Activated T-helper 1 cell treated with anti-CD3 and anti-CD28 coated beads, Interleukin-12 subunit alpha, Interleukin-12 subunit beta, Interleukin-2, Interleukin-4 antibody, amounts not matched to agents 30 ng/mL and 10 ng/mL and 1 ng/mL, durations not matched to agents 14 hours and 24 hours and 36 hours (primary cell): Measurements from ENCODE around the gene NEK10. TPM values are rescaled to one million over a fixed set of nuclear protein-coding genes. Genes with fewer than 3 reads are reported as not detected.

Source experiments
- DNase-seq: peaks from one replicate; pipeline ENCODE4 v3.0.0; 2021; ENCODE audit warnings: low spot score
- H3K27ac Mint-ChIP-seq: one replicate; pipeline ENCODE4 v1.8.0; 2021; ENCODE audit warnings: mild to moderate bottlenecking, mixed read lengths
- H3K27me3 Mint-ChIP-seq: one replicate; pipeline ENCODE4 v1.8.0; 2022; ENCODE audit warnings: mild to moderate bottlenecking, moderate library complexity, mixed read lengths; ENCODE audit not compliant: insufficient read depth
- H3K36me3 Mint-ChIP-seq: one replicate; pipeline ENCODE4 v1.8.0; 2021; ENCODE audit warnings: low read depth, mixed read lengths
- H3K4me1 Mint-ChIP-seq: one replicate; pipeline ENCODE4 v1.8.0; 2021; ENCODE audit warnings: low read depth, mixed read lengths
- H3K4me3 Mint-ChIP-seq: one replicate; pipeline ENCODE4 v1.8.0; 2021; ENCODE audit warnings: mild to moderate bottlenecking, moderate library complexity, mixed read lengths
- H3K9me3 Mint-ChIP-seq: one replicate; pipeline ENCODE4 v1.8.0; 2021; ENCODE audit warnings: mixed read lengths
- intact Hi-C: fragments of 100-400 bp; cut with micrococcal nuclease; formaldehyde crosslinking; loops from one replicate; pipeline ENCODE4 v1.15.1; 2024
- total RNA-seq: library from RNA; stranded (reverse); gene quantifications from 2 replicates; pipeline ENCODE4 v1.2.3, GENCODE V29; 2022

Gene NEK10
- total RNA-seq, 1 donor from 2014 or later, result 0.57 TPM

- no peaks in the 10 kb centered on the region for H3K36me3 Mint-ChIP-seq
- H3K4me3 Mint-ChIP-seq, result no peak overlapping the region
- H3K4me1 Mint-ChIP-seq, result no peaks in the 10 kb centered on the region
- no peak overlapping the region for H3K27ac Mint-ChIP-seq
- no peaks in the 10 kb centered on the region for H3K9me3 Mint-ChIP-seq
- intact Hi-C loops, result no loop called here
- H3K27me3 Mint-ChIP-seq, result no peaks in the 10 kb centered on the region
- DNase-seq, result no peak
Observed at GRCh38 chr3:27147215-27147614, 222.0 kb downstream of the NEK10 start.

- H3K4me3 Mint-ChIP-seq, result no peak overlapping the region
- no peak for DNase-seq
- H3K27me3 Mint-ChIP-seq, result no peaks in the 10 kb centered on the region
- no peak overlapping the region for H3K27ac Mint-ChIP-seq
- no peaks in the 10 kb centered on the region for H3K36me3 Mint-ChIP-seq
- intact Hi-C loops, result no loop called here
- peaks cover under 1% of the 10 kb centered on the region for H3K9me3 Mint-ChIP-seq
- no peaks in the 10 kb centered on the region for H3K4me1 Mint-ChIP-seq
Observed at GRCh38 chr3:27146786-27147185, 222.4 kb downstream of the NEK10 start.

GRCh38 chr3:27145719-27146118 lies 223.5 kb downstream of the NEK10 start:
- intact Hi-C loops, result no loop called here
- Mint-ChIP-seq H3K4me3 (no peak overlapping the region), H3K36me3 (no peaks in the 10 kb centered on the region), H3K27me3 (no peaks in the 10 kb centered on the region), H3K4me1 (no peaks in the 10 kb centered on the region), H3K27ac (no peak overlapping the region), H3K9me3 (peaks cover 8% of the 10 kb centered on the region)
- DNase-seq, result no peak

GRCh38 chr3:27141668-27142067 lies 227.5 kb downstream of the NEK10 start:
- Mint-ChIP-seq H3K27ac (no peak overlapping the region), H3K9me3 (peaks cover 8% of the 10 kb centered on the region), H3K36me3 (no peaks in the 10 kb centered on the region), H3K27me3 (no peaks in the 10 kb centered on the region), H3K4me1 (no peaks in the 10 kb centered on the region), H3K4me3 (no peak overlapping the region)
- DNase-seq, result no peak
- intact Hi-C loops, result no loop called here

- H3K9me3 Mint-ChIP-seq, result peaks cover 8% of the 10 kb centered on the region
- no peaks in the 10 kb centered on the region for H3K36me3 Mint-ChIP-seq
- no peaks in the 10 kb centered on the region for H3K27me3 Mint-ChIP-seq
- no peak for DNase-seq
- intact Hi-C loops, result no loop called here
- H3K27ac Mint-ChIP-seq, result no peak overlapping the region
- no peak overlapping the region for H3K4me3 Mint-ChIP-seq
- no peaks in the 10 kb centered on the region for H3K4me1 Mint-ChIP-seq
Observed at GRCh38 chr3:27138562-27138961, 230.6 kb downstream of the NEK10 start.

GRCh38 chr3:27138005-27138404 lies 231.2 kb downstream of the NEK10 start:
- Mint-ChIP-seq H3K4me1 (no peaks in the 10 kb centered on the region), H3K4me3 (no peak overlapping the region), H3K27ac (no peak overlapping the region), H3K36me3 (no peaks in the 10 kb centered on the region), H3K9me3 (peaks cover 8% of the 10 kb centered on the region), H3K27me3 (no peaks in the 10 kb centered on the region)
- intact Hi-C loops, result no loop called here
- DNase-seq, result no peak

GRCh38 chr3:27134171-27134796 lies 234.9 kb downstream of the NEK10 start:
- H3K4me1 Mint-ChIP-seq, result no peaks in the 10 kb centered on the region
- H3K27ac Mint-ChIP-seq, result no peak overlapping the region
- no peaks in the 10 kb centered on the region for H3K9me3 Mint-ChIP-seq
- H3K4me3 Mint-ChIP-seq, result no peak overlapping the region
- intact Hi-C loops, result loop anchor here (1.0 to 5.0 kb wide), 3 partner anchors 119 to 547 kb away; no protein-coding TSS in a partner anchor
- H3K27me3 Mint-ChIP-seq, result no peaks in the 10 kb centered on the region
- DNase-seq, result peak; percentile 32
- no peaks in the 10 kb centered on the region for H3K36me3 Mint-ChIP-seq

- Mint-ChIP-seq H3K27me3 (no peaks in the 10 kb centered on the region), H3K4me1 (no peaks in the 10 kb centered on the region), H3K36me3 (no peaks in the 10 kb centered on the region), H3K9me3 (no peaks in the 10 kb centered on the region), H3K4me3 (no peak overlapping the region), H3K27ac (no peak overlapping the region)
- intact Hi-C loops, result loop anchor here (5.0 kb wide), 1 partner anchor 334 kb away; no protein-coding TSS in a partner anchor
- no peak for DNase-seq
Observed at GRCh38 chr3:27133060-27133459, 236.1 kb downstream of the NEK10 start.

GRCh38 chr3:27130796-27131195 lies 238.4 kb downstream of the NEK10 start:
- Mint-ChIP-seq H3K27me3 (no peaks in the 10 kb centered on the region), H3K4me1 (no peaks in the 10 kb centered on the region), H3K4me3 (no peak overlapping the region), H3K36me3 (no peaks in the 10 kb centered on the region), H3K9me3 (no peaks in the 10 kb centered on the region), H3K27ac (no peak overlapping the region)
- DNase-seq, result no peak
- intact Hi-C loops, result loop anchor here (5.0 kb wide), 1 partner anchor 337 kb away; no protein-coding TSS in a partner anchor

GRCh38 chr3:27127879-27128278 lies 241.3 kb downstream of the NEK10 start:
- Mint-ChIP-seq H3K36me3 (no peaks in the 10 kb centered on the region), H3K27ac (no peak overlapping the region), H3K9me3 (no peaks in the 10 kb centered on the region), H3K4me1 (no peaks in the 10 kb centered on the region), H3K4me3 (no peak overlapping the region), H3K27me3 (peaks cover 1% of the 10 kb centered on the region)
- DNase-seq, result no peak
- intact Hi-C loops, result no loop called here

GRCh38 chr3:27127195-27127594 lies 242.0 kb downstream of the NEK10 start:
- intact Hi-C loops, result no loop called here
- no peak for DNase-seq
- Mint-ChIP-seq H3K9me3 (no peaks in the 10 kb centered on the region), H3K4me1 (no peaks in the 10 kb centered on the region), H3K27ac (no peak overlapping the region), H3K36me3 (no peaks in the 10 kb centered on the region), H3K4me3 (no peak overlapping the region), H3K27me3 (peaks cover 1% of the 10 kb centered on the region)

GRCh38 chr3:27125821-27126501 lies 243.2 kb downstream of the NEK10 start:
- Mint-ChIP-seq H3K4me3 (no peak overlapping the region), H3K27me3 (peaks cover 1% of the 10 kb centered on the region), H3K36me3 (no peaks in the 10 kb centered on the region), H3K4me1 (no peaks in the 10 kb centered on the region), H3K27ac (no peak overlapping the region), H3K9me3 (no peaks in the 10 kb centered on the region)
- DNase-seq, result no peak
- intact Hi-C loops, result no loop called here

- no peak for DNase-seq
- Mint-ChIP-seq H3K27me3 (peaks cover 1% of the 10 kb centered on the region), H3K4me3 (no peak overlapping the region), H3K4me1 (no peaks in the 10 kb centered on the region), H3K27ac (no peak overlapping the region), H3K36me3 (no peaks in the 10 kb centered on the region), H3K9me3 (no peaks in the 10 kb centered on the region)
- intact Hi-C loops, result no loop called here
Observed at GRCh38 chr3:27119639-27120038, 249.5 kb downstream of the NEK10 start.
